AG09319 (cell line): Measurements from ENCODE around the gene MARK1.

Experiments used
- DNase-seq: peaks from one replicate; pipeline ENCODE4 v3.0.0-alpha.2; 2010; ENCODE audit warnings: low read depth; ENCODE audit errors: extremely low read depth
- TF ChIP-seq, protein P1 (sequence below): IDR thresholded peaks from 2 replicates; pipeline ENCODE4 v1.5.1; 2011; ENCODE audit warnings: low read depth, mild to moderate bottlenecking, inconsistent platforms, low read length, moderate library complexity

MARK1 gene

GRCh38 chr1:220527908-220528678 is at the start of gene MARK1:
MARK1 (plus strand) TSS chr1:220528136; CDS start chr1:220528823, 687 bp downstream.
- DNase-seq: no peak
- TF ChIP-seq, protein P1, sequence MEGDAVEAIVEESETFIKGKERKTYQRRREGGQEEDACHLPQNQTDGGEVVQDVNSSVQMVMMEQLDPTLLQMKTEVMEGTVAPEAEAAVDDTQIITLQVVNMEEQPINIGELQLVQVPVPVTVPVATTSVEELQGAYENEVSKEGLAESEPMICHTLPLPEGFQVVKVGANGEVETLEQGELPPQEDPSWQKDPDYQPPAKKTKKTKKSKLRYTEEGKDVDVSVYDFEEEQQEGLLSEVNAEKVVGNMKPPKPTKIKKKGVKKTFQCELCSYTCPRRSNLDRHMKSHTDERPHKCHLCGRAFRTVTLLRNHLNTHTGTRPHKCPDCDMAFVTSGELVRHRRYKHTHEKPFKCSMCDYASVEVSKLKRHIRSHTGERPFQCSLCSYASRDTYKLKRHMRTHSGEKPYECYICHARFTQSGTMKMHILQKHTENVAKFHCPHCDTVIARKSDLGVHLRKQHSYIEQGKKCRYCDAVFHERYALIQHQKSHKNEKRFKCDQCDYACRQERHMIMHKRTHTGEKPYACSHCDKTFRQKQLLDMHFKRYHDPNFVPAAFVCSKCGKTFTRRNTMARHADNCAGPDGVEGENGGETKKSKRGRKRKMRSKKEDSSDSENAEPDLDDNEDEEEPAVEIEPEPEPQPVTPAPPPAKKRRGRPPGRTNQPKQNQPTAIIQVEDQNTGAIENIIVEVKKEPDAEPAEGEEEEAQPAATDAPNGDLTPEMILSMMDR: no peak

DNA sequence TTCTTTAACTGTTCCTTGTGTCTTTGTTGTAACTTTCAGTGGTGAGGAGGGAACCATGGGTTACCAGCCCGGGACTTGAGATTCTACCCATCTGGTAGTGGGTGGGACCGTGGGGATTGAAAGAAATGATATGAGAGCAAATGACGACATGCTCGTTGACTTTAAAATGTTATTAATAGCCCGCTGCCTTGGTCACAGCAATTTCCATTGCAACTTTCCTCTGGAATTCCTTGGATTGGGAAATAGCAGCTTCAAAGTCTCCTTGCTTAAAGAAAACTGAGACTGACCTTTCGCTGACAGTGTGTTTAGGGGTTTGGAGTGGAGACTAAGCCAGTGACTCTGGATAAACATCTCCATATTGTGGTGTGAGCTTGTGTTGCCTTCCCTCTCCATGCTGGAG is 44.2 kb upstream of the MARK1 start:
- TF ChIP-seq, protein P1: no peak
- DNase-seq: no peak

DNA sequence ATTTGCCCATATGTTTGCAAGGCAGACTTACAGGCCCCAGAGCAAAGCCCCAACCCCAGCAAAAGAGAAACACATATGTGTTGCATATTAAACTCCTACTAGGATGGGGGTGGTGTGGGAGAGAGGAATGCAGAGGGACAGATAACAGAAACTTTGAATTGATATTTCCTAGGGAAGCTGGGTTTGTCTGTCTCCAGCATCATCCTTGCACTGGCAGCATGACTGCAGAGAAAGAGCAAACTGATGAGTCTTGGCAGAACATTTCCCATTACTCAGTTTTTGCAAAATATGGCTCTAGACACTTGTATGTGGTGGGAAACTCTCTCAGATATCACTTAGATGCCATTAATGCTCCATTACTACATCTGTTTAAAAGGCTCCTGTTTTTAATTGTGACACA is 43.8 kb upstream of the MARK1 start:
- no peak for DNase-seq
- TF ChIP-seq, protein P1: no peak

DNA sequence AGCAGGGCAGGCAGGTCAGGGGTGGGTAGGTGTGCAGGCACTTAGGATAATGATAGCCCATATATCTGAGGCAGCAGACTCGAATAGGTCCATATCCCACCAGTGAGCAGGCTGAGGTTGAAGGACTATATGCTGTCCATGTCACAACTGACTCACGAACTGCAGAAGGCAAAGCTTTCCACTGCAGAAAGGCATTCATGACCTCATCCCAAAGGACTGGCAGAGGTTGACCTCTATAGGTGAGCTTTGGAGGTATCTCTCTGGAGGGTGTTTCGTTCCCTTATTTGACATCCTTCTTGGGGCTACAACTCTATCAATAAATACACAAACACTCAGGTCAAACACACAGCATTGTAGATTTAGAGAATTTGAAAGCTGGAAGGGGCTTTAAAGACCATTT is 42.8 kb upstream of the MARK1 start:
- no peak for DNase-seq
- TF ChIP-seq, protein P1: no peak

DNA sequence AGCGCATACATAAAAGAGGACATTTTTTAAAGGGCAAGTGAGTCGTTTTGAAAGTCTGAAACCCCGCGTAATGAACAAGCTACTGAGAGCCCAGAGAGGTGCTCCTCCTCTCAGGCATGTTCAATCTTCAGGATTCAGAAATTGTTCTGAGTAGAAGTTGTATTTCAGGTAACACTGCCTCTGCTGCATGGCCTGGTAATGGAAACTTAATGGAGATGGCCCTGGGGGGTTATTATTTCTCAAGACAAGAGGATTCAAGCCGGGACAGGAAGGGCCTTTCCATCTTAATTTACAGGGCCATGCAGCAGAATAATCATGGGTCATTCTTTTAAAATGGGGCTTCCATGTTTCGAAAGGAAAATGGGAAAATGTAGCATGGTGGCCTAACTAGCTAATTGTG is 42.1 kb upstream of the MARK1 start:
- TF ChIP-seq, protein P1: no peak
- DNase-seq: no peak

DNA sequence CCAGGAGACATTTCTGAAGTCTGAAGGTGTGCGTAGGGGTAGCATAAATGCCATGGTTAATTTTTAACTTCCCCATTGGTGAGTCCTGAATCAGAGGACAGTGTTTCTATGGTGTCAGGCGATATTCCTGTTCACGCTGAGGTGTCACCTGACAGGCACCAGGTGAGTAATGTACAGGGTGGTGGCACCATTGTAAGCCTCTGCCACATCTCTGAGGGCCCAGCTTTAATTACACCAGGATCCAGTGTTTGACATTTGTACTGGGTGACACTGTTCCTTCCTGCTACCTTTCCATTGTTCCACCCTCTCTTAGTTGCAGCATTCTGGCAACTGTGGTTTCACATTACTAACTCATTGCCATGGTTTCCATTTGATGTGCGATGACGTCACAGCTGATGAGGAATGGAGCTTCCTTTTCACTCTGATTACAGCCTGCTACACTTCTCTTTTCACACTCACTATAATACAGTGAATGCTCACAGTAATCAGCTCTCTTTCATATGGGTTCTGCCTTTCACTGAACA is 40.6 kb upstream of the MARK1 start:
- TF ChIP-seq, protein P1: no peak
- DNase-seq: no peak

GRCh38 chr1:220491891-220492290 is 36.0 kb upstream of the MARK1 start:
- TF ChIP-seq, protein P1: no peak
- DNase-seq: no peak
